HG02885 (cell line): ENCODE measurements around the gene CFAP73.

Source experiments
- ATAC-seq: cut with Tn5 transposase; IDR thresholded peaks from one replicate; pipeline ENCODE4 v1.9.1; 2021; ENCODE audit warnings: mild to moderate bottlenecking; ENCODE audit not compliant: unreplicated experiment, poor library complexity

Gene CFAP73

DNA sequence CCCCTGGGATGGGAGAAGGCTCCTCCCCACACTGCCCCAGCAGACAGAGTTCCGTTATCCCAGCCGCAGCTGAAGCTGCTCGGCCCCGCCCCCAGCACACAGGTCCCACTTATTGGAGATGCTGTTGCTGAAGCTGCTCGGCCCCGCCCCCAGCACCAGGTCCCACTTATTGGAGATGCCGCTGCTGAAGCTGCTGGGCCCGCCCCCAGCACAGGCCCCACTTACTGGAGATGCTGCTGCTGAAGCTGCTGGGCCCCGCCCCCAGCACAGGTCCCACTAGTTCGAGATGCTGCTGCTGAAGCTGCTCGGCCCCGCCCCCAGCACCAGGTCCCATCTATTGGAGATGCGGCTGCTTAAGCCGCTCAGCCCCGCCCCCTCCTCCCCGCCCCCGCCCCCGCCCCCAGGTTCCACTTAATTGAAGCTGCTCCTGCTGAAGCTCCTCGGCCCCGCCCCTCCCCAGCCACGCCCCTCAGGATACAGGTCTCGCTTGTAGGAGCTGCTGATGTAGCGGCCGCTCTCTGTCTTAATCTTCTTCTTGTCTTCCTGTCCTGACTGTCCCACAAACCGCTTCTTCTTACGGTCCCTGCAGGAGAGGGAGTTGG is 12.0 kb downstream of the CFAP73 start:
- ATAC-seq: no peak

- ATAC-seq: no peak
Measured at GRCh38 chr12:113162102-113163029, 12.8 kb downstream of the CFAP73 start.

DNA sequence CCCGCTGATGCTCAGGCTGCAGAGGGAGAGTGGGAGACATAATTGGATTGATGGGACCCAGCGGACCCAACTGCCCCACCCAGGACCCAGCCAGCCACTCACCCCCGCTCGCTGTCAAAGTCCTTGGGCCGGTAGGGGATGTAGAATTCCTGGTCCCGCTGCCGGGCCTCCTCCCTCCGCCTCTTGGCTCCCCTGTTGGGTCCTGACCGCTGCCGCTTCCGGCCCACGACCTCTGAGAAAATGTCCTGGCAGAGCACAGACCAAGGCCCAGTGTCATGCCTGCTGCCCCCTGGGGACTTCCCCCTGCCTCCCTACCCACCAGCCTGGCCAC is 13.5 kb downstream of the CFAP73 start:
- ATAC-seq: no peak

GRCh38 chr12:113164014-113164413 is 14.5 kb downstream of the CFAP73 start:
- ATAC-seq: no peak

- ATAC-seq: no peak
Measured at GRCh38 chr12:113165521-113166450, 16.3 kb downstream of the CFAP73 start.

DNA sequence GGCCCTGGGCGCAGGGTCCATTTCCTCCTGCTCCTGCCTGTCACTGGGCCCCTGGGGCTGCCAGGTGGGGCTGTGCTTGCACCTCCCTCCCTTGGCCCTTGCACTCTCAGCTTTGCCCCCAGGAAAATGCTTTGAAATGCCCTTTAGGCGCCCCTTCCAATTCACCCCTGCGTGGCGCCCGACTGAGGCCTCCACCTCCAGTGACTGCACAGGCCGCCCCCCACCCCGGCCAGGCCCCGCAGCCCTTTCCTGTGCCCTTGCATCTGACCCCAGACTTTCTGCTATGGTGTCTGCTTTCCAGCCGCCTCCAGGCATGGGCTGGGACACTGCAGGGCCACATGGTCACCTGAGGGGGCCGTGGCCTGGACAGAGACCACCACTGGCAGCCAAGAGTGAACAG is 18.3 kb downstream of the CFAP73 start:
- no peak for ATAC-seq

- no peak for ATAC-seq
Measured at GRCh38 chr12:113169697-113170096, 20.2 kb downstream of the CFAP73 start.

DNA sequence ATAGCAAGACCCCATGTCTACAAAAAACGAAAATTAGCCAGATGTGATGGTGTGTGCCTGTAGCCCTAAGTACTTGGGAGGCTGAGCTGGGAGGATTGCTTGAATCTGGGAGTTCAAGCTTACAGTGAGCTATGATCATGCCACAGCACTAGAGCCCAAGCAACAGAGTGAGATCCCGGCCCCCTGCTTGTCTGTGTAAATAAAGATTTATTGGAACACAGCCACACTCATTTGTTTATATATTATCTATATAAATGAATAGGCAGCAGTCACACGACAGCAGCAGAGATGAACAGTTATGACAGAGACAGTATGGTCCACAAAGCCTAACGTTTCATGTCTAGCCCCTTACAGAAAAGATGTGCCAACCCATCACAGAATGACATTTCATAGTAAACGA is 20.9 kb downstream of the CFAP73 start:
- no peak for ATAC-seq

DNA sequence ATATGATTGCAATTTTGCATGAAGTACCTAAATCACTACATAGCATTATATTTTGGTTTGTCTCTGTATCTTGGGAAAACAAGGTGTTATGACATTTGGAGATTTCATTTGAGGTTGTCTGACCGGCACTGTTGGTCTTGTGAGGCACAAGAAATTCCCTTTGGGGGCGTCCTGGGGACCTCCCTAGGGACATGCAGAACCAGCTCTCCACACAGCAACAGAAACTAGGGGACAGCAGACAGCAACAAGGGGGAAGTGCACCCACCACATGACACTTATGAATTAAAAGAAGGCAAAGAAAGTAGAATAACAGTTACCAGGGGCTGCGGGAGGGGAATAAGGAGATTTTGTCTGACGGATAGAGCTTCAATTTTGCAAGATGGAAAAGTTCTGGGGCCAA is 21.4 kb downstream of the CFAP73 start:
- ATAC-seq: no peak

DNA sequence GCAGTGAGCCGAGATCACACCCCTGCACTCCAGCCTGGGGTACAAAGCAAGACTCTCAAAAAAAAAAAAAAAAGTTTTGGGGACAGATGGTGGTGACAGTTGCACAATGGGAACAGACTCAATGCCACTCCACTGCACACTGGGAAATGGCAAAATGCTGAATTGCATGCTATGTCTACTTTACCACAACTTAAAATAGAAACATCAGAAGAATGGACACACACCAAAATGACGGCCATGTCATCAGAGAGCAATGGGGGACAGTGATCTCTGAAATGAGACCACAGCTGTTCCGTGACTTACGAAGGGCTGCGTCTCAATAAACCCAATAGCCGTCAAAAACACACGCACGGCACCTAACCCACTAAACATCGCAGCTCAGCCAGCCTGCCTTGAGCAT is 22.0 kb downstream of the CFAP73 start:
- ATAC-seq: no peak

DNA sequence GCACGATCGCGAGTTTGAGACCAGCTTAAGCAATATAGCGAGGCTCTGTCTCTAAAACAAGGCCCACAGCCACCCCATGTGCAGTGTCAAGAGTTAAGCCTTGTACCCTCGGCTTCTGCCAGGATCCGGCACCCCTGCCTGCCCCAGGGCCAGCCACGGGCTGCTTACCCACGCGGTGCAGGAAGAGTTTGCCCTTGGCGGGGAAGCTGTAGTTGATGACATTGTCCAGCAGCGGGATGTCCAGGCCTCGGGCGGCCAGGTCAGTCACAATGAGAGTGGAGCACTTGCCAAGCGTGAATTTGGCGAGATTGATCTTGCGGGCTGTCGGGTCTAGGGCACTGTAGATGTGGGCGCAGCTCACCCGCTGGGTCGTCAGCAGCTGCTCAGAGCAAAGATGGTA is 22.7 kb downstream of the CFAP73 start:
- no peak for ATAC-seq

DNA sequence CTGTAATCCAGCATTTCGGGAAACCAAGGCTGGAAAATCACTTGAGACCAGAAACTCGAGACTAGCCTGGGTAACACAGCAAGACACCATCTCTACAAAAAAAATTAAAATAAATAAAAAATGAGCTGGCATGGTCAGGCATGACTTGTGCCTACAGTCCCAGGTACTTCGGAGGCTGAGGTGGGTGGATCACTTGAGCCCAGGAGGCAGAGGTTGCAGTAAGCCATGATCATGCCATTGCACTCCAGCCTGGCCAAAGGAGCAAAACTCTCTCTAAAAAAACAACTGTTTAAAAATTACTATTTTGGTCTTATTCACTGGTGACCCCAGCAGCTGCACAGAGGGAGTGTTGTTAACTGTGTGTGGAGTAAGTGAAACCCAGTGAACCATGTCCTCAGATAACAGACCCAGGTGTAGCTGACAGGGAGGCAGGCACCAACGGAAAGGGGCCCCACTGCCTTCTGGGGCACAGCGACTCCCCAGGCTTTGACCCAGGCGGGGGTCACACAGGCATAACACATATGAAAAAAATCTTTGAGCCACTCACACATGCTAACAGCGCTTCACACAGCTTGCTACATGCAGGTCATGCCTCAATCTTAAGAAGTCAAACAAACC is 23.7 kb downstream of the CFAP73 start:
- no peak for ATAC-seq

DNA sequence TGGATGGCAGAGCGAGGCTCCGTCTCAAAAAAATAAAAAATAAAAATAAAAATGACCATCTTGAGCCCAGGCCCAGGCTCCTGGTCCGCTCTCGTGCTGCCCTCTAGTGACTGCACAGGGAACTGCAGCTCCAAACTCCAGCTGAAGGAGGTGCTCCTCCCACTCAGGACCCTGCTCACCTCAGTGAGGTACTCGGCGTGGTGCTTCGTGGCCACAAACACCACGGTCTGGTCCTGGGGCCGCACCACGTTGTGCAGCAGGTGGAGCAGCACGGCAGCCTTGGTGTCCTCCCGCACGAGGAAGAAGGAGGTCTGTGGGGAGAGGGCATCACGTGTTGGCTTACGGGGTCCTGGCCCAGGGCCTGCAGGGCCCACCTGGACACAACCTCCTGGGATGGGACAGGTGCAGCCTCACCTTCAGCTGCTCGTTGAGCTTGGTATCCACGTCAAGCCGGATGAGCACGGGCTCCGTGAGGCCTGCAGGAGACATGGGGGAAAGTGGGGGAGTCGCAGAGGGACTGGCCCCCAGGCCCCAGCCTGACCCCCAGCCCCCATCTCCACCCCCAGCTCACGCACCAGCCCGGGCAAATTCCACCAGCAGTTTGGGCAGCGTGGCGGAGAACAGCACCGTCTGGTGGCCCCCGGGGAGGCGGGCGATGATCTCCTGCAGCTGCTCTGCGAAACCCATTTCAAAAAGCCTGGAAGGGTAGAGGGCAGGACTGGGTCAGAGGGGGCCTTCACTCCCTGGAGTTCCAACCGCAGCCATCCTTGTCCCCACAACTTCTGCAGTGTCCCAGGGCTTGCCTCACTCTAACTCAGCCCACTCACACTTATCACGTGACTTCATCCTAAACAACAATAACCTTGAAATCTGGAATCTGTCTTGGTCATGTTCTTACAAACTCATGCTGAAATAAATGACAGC is 25.2 kb downstream of the CFAP73 start:
- ATAC-seq: peak; percentile 77

DNA sequence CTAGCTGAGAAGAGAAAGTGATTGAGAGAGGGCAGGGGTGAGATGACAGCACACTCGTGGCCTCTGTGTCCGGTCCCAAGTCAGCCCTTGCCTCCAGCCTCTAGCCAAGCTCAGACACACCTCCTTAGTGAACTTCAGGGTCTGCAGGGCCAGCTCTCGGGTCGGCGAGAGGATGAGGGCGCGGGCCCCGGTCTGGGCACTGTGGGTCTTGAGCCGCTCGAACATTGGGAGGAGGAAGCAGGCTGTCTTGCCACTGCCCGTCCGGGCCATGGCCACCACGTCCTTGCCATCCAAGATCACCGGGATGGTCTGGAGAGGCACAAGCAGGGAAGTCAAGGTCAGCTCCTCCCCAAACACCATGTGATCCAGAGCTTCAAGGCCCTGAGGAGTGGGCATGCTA is 29.5 kb downstream of the CFAP73 start:
- no peak for ATAC-seq

DNA sequence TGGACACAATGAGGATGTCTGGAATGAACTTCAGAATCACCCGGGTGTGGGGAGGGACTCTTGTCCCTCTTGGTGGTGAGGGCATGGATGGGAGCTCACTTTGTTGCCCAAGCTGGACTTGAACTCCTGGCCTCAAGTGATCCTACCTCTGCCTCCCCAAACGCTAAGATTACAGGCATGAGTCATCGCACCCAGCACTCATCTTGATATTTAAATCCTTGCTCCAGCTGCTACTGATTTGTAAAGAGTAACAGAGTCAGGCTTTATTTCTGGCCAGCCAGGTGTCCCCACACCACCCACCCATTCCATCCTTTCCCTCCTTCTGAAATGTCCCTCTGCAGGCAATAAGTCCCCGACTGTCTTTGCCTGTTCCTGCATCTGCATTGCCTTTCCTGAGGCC is 30.8 kb downstream of the CFAP73 start:
- ATAC-seq: no peak

GRCh38 chr12:113181975-113182374 is 32.5 kb downstream of the CFAP73 start:
- no peak for ATAC-seq

- ATAC-seq: no peak
Measured at GRCh38 chr12:113183030-113183589, 33.6 kb downstream of the CFAP73 start.

- ATAC-seq: peak; percentile 51
Measured at GRCh38 chr12:113184098-113184899, 34.8 kb downstream of the CFAP73 start.

GRCh38 chr12:113184900-113185179 is 35.3 kb downstream of the CFAP73 start:
- peak; percentile 86 for ATAC-seq
